HepG2 (cell line): Measurements from ENCODE around the gene PLK3. TPM values are rescaled to one million over a fixed set of nuclear protein-coding genes. Genes with fewer than 3 reads are reported as not detected.

ENCODE experiments used
- ATAC-seq: fragments of 200-7000 bp; cut with Tn5 transposase; 3 replicates; pipeline ENCODE4 v1.9.1; 2020; ENCODE audit warnings: mild to moderate bottlenecking, moderate library complexity
- BruUV-seq: library from RNA; stranded (reverse); fragments of 400-500 nt; replicated peaks from 2 replicates; lab custom pipeline; 2021; lab: Mats Ljungman, UMichigan
- CTCF ChIA-PET: fragments of 300-600 bp; formaldehyde crosslinking; extraction: SDS; loops from one replicate; lab custom pipeline; 2021; ENCODE audit warnings: low total read pairs, inconsistent platforms, low intra/inter-chr PET ratio; lab: Yijun Ruan, JAX
- POLR2A ChIA-PET: fragments of 350-600 bp; sonication (Branson Sonifier 250); formaldehyde crosslinking; loops from one replicate; lab custom pipeline; 2020; ENCODE audit warnings: antibody characterized with exemption, inconsistent platforms; lab: Yijun Ruan, JAX
- DNase-seq: peaks from one replicate; pipeline ENCODE4 v3.0.0-alpha.2; 2015; ENCODE audit warnings: low spot score
- FAIRE-seq: peaks from 3 replicates; lab custom pipeline; 2011; peaks lifted over from hg19 to GRCh38; lab: Jason Lieb, UNC
- H2AFZ ChIP-seq: one replicate; pipeline ENCODE4 v1.6.1; 2011; ENCODE audit warnings: low read length, inconsistent platforms
- H3K27ac ChIP-seq: fragments of 300-600 bp; 3 replicates; pipeline ENCODE4 v1.8.0; 2011; ENCODE audit warnings: mixed run types, mild to moderate bottlenecking, mixed read lengths, low read length, inconsistent platforms; ENCODE audit not compliant: insufficient read depth; ENCODE audit errors: extremely low read length
- H3K27me3 ChIP-seq, 2 experiments: fragments of 200-600 bp in 1 of 2; 2 replicates in 1 of 2; 3 replicates in 1 of 2; pipeline versions ENCODE4 v1.6.0 to v1.8.0; 2011; ENCODE audit warnings: low read length in 2 of 2, mild to moderate bottlenecking in 2 of 2, moderate library complexity in 2 of 2, inconsistent platforms in 1 of 2; ENCODE audit not compliant: insufficient read depth in 2 of 2, control insufficient read depth in 1 of 2
- H3K36me3 ChIP-seq, 2 experiments: fragments of 200-600 bp in 1 of 2; replicated peaks in 1 of 2; 2 replicates in 1 of 2; 3 replicates in 1 of 2; pipeline versions ENCODE4 v1.5.1 to v1.8.0; 2011; ENCODE audit warnings: low read length in 2 of 2, inconsistent platforms in 1 of 2; ENCODE audit not compliant: insufficient read depth in 2 of 2, control insufficient read depth in 1 of 2
- H3K4me1 ChIP-seq: 2 replicates; pipeline ENCODE4 v1.5.1; 2012; ENCODE audit warnings: low read length, inconsistent platforms; ENCODE audit not compliant: insufficient read depth
- H3K4me2 ChIP-seq: 2 replicates; pipeline ENCODE4 v1.6.0; 2011; ENCODE audit warnings: low read depth, low read length, inconsistent platforms
- H3K4me3 ChIP-seq, 3 experiments: fragments of 200-600 bp in 1 of 3; sonication (generic), shearing (Covaris generic) in 1 of 3; replicated peaks in 1 of 3; 2 replicates each; pipeline ENCODE4 v1.5.1; 2011 to 2016; ENCODE audit warnings: low read length in 3 of 3, inconsistent platforms in 2 of 3, low read depth in 2 of 3, mild to moderate bottlenecking in 2 of 3, control low read depth in 1 of 3, mixed read lengths in 1 of 3; ENCODE audit not compliant: insufficient read depth in 1 of 3
- H3K79me2 ChIP-seq: one replicate; pipeline ENCODE4 v1.6.1; 2011; ENCODE audit warnings: low read length, inconsistent platforms; ENCODE audit not compliant: insufficient read depth
- H3K9ac ChIP-seq: 2 replicates; pipeline ENCODE4 v1.6.0; 2011; ENCODE audit warnings: mild to moderate bottlenecking, low read depth, low read length, inconsistent platforms; ENCODE audit not compliant: insufficient read depth
- H3K9me3 ChIP-seq: 2 replicates; pipeline ENCODE4 v1.5.1; 2012; ENCODE audit warnings: mild to moderate bottlenecking, low read length
- H4K20me1 ChIP-seq: 2 replicates; pipeline ENCODE4 v1.6.0; 2011; ENCODE audit warnings: inconsistent platforms, mild to moderate bottlenecking, low read length, moderate library complexity; ENCODE audit not compliant: insufficient read depth
- ATF7 ChIP-seq, 2 experiments: fragments of 450-650 bp in 1 of 2; sonication (generic) in 1 of 2; formaldehyde crosslinking in 1 of 2; IDR thresholded peaks; 2 replicates each; pipeline versions ENCODE4 v1.4.0 to v1.6.1; 2016 to 2020; ENCODE audit warnings: antibody characterized with exemption in 1 of 2, mild to moderate bottlenecking in 1 of 2, missing genetic modification reagents in 1 of 2
- GABPA ChIP-seq, 2 experiments: IDR thresholded peaks; 2 replicates each; pipeline ENCODE4 v1.6.1; 2011 to 2016; ENCODE audit warnings: low read depth in 2 of 2, low read length in 1 of 2, missing biosample characterization in 1 of 2, missing genetic modification characterization in 1 of 2
- KMT2A ChIP-seq: sonication (generic); formaldehyde crosslinking; IDR thresholded peaks from 2 replicates; pipeline ENCODE4 v1.4.0; 2020; ENCODE audit warnings: missing genetic modification reagents
- MYC ChIP-seq: sonication (generic); formaldehyde crosslinking; IDR thresholded peaks from 2 replicates; pipeline ENCODE4 v1.9.0; 2021; ENCODE audit warnings: missing genetic modification reagents, borderline replicate concordance
- TRIM24 ChIP-seq: sonication (generic); formaldehyde crosslinking; IDR thresholded peaks from 2 replicates; pipeline ENCODE4 v1.8.0; 2022; ENCODE audit warnings: mild to moderate bottlenecking, missing genetic modification reagents
- ZNF17 ChIP-seq: sonication (generic); formaldehyde crosslinking; IDR thresholded peaks from 2 replicates; pipeline ENCODE4 v1.5.0; 2020; ENCODE audit warnings: mild to moderate bottlenecking, missing genetic modification reagents
- ZNF326 ChIP-seq: sonication (generic); formaldehyde crosslinking; IDR thresholded peaks from 2 replicates; pipeline ENCODE4 v1.4.0; 2020; ENCODE audit warnings: missing genetic modification reagents, borderline replicate concordance
- ZNF496 ChIP-seq: sonication (generic); formaldehyde crosslinking; IDR thresholded peaks from 2 replicates; pipeline ENCODE4 v1.8.1; 2023; ENCODE audit warnings: mild to moderate bottlenecking, moderate library complexity, missing genetic modification reagents; ENCODE audit not compliant: insufficient replicate concordance
- ZNF781 ChIP-seq: sonication (generic); formaldehyde crosslinking; IDR thresholded peaks from 2 replicates; pipeline ENCODE4 v1.5.1; 2020; ENCODE audit warnings: borderline replicate concordance, mild to moderate bottlenecking, missing genetic modification reagents; ENCODE audit errors: not compliant biosample characterization
- ZSCAN5A ChIP-seq: sonication (generic); formaldehyde crosslinking; IDR thresholded peaks from 2 replicates; pipeline ENCODE4 v1.8.0; 2022; ENCODE audit warnings: mild to moderate bottlenecking, missing genetic modification reagents, borderline replicate concordance
- ZSCAN9 ChIP-seq: IDR thresholded peaks from 2 replicates; pipeline ENCODE4 v1.6.1; 2016; ENCODE audit warnings: borderline replicate concordance
- WGBS: methylation state at CpG from one replicate; pipeline ENCODE4 v1.1.6; 2017; ENCODE audit warnings: low lambda C conversion rate; 5-methylcytosine and 5-hydroxymethylcytosine counted together
- in situ Hi-C: cut with HindIII; loops from 2 replicates; pipeline ENCODE4 v1.10.0; 2017; ENCODE audit warnings: low pct_unique_long_range_greater_than_20kb; ENCODE audit not compliant: extremely low pct_ligation_motif_present
- intact Hi-C: fragments of 100-400 bp; cut with micrococcal nuclease; formaldehyde crosslinking; loops from one replicate; pipeline ENCODE4 v1.10.0; 2022; ENCODE audit not compliant: unreplicated experiment
- polyA plus RNA-seq, 8 experiments: library from polyadenylated mRNA; depleted of rRNA in 3 of 8; stranded (reverse) in 7 of 8; unstranded in 1 of 8; fragments of >200 nt; fragmentation: Illumina TruSeq in 4 of 8; extraction: Trizol in 4 of 8; gene quantifications; 2 replicates each; pipeline versions ENCODE4 v1.2.1 to v1.2.3, GENCODE V29; 2011 to 2016; ENCODE audit warnings: low read depth in 4 of 8, missing spikeins in 1 of 8, mixed read lengths in 1 of 8; ENCODE audit not compliant: insufficient read depth in 1 of 8
- total RNA-seq, 5 experiments: library from RNA; depleted of rRNA; stranded (reverse); fragments of >200 nt; fragmentation: Illumina TruSeq; extraction: Trizol; gene quantifications; 2 replicates each; pipeline ENCODE4 v1.2.3, GENCODE V29; 2016; ENCODE audit warnings: low read depth in 1 of 5
- TF ChIP-seq, protein P1 (sequence below): sonication (generic); formaldehyde crosslinking; IDR thresholded peaks from 2 replicates; pipeline ENCODE4 v1.4.0; 2020; ENCODE audit warnings: missing genetic modification reagents
- TF ChIP-seq, protein P2 (sequence below): sonication (generic); formaldehyde crosslinking; IDR thresholded peaks from 2 replicates; pipeline ENCODE4 v1.5.0; 2020; ENCODE audit warnings: mild to moderate bottlenecking, missing genetic modification reagents

PLK3 gene
- total and polyA plus RNA-seq, 2 of the 13 experiments (the other 11 are each of a cell fraction or from before 2014, with no cell fraction given): 9.8 to 16.9 TPM

DNA sequence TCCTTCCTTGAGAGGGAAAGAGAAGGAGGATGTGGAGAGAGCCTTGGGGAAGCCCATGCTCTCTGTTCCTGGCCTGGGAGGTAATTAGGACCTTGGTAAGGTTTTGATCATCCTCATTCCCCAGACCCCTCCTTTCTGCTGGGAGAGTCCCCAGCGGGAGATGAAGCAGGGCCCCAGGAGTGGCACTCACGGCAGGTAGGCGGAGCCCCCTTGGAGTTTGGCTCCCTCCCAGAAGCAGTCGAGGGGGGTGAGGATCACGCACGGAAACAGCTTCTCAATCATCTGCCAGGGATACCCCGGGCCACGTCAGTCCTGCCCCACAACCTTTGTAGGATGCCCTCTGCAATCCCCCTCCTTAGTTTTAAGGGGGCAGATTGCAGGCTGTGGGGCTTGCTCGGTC lies 31.3 kb downstream of the PLK3 start:
- no peaks in the 10 kb centered on the region for H4K20me1 ChIP-seq
- DNase-seq (no peak), FAIRE-seq (no peak), ATAC-seq (no peak)
- intact Hi-C loops (no loop called here), in situ Hi-C loops (loop anchor here (10.0 to 25.0 kb wide), 2 partner anchors 181 to 473 kb away; partner anchors contain the start of genes HECTD3 and UROD)
- CTCF ChIA-PET: no interaction called here
- peaks cover 0 to 16% of the 10 kb centered on the region in 2 experiments; a peak in 1 of 5 replicates for H3K27me3 ChIP-seq
- H3K9ac ChIP-seq: peak overlapping the region; percentile 25; the same call in 1 of the 2 replicates
- peak overlapping the region; percentile 17 for H2AFZ ChIP-seq
- WGBS: 6% methylated on average over 8 of the region's 9 CpGs
- H3K79me2 ChIP-seq: no peaks in the 10 kb centered on the region
- POLR2A ChIA-PET: interaction anchor here (0.7 to 4.5 kb wide), 10 partner anchors 11 to 508 kb away, joined by 3 to 51 read pairs (median 6); partner anchors contain the start of genes BTBD19, EIF2B3, PLK3 and PTCH2
- no peaks in the 10 kb centered on the region for H3K36me3 ChIP-seq
- H3K4me1 ChIP-seq: peaks cover 77% of the 10 kb centered on the region
- peak overlapping the region; percentile 1 to 59 (median 32); a peak in 4 of 6 replicates for H3K4me3 ChIP-seq
- no TSS peak for BruUV-seq
- H3K9me3 ChIP-seq: no peaks in the 10 kb centered on the region
- no peak overlapping the region for H3K27ac ChIP-seq
- peak overlapping the region; percentile 71 for H3K4me2 ChIP-seq
- TF ChIP-seq ZNF781 (CRISPR knock-in tag) (no peak), ZNF17 (no peak), ZSCAN5A (CRISPR knock-in tag) (no peak), TRIM24 (CRISPR knock-in tag) (no peak), ZNF326 (CRISPR knock-in tag) (no peak), ATF7 (IDR thresholded peaks at IDR 0.05) (no peak), ATF7 (CRISPR knock-in tag; IDR thresholded peaks at IDR 0.05) (no peak), ZNF496 (no peak), KMT2A (no peak), GABPA (IDR thresholded peaks at IDR 0.05; ENCODE audit: low read depth, low read length) (no peak), GABPA (CRISPR knock-in tag; IDR thresholded peaks at IDR 0.05; ENCODE audit: low read depth) (no peak), ZSCAN9 (CRISPR knock-in tag) (no peak), MYC (CRISPR knock-in tag) (no peak)
- TF ChIP-seq, protein P1, sequence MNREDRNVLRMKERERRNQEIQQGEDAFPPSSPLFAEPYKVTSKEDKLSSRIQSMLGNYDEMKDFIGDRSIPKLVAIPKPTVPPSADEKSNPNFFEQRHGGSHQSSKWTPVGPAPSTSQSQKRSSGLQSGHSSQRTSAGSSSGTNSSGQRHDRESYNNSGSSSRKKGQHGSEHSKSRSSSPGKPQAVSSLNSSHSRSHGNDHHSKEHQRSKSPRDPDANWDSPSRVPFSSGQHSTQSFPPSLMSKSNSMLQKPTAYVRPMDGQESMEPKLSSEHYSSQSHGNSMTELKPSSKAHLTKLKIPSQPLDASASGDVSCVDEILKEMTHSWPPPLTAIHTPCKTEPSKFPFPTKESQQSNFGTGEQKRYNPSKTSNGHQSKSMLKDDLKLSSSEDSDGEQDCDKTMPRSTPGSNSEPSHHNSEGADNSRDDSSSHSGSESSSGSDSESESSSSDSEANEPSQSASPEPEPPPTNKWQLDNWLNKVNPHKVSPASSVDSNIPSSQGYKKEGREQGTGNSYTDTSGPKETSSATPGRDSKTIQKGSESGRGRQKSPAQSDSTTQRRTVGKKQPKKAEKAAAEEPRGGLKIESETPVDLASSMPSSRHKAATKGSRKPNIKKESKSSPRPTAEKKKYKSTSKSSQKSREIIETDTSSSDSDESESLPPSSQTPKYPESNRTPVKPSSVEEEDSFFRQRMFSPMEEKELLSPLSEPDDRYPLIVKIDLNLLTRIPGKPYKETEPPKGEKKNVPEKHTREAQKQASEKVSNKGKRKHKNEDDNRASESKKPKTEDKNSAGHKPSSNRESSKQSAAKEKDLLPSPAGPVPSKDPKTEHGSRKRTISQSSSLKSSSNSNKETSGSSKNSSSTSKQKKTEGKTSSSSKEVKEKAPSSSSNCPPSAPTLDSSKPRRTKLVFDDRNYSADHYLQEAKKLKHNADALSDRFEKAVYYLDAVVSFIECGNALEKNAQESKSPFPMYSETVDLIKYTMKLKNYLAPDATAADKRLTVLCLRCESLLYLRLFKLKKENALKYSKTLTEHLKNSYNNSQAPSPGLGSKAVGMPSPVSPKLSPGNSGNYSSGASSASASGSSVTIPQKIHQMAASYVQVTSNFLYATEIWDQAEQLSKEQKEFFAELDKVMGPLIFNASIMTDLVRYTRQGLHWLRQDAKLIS (CRISPR knock-in tag): no peak
- TF ChIP-seq, protein P2, sequence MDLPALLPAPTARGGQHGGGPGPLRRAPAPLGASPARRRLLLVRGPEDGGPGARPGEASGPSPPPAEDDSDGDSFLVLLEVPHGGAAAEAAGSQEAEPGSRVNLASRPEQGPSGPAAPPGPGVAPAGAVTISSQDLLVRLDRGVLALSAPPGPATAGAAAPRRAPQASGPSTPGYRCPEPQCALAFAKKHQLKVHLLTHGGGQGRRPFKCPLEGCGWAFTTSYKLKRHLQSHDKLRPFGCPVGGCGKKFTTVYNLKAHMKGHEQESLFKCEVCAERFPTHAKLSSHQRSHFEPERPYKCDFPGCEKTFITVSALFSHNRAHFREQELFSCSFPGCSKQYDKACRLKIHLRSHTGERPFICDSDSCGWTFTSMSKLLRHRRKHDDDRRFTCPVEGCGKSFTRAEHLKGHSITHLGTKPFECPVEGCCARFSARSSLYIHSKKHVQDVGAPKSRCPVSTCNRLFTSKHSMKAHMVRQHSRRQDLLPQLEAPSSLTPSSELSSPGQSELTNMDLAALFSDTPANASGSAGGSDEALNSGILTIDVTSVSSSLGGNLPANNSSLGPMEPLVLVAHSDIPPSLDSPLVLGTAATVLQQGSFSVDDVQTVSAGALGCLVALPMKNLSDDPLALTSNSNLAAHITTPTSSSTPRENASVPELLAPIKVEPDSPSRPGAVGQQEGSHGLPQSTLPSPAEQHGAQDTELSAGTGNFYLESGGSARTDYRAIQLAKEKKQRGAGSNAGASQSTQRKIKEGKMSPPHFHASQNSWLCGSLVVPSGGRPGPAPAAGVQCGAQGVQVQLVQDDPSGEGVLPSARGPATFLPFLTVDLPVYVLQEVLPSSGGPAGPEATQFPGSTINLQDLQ (CRISPR knock-in tag): no peak
